Head of caudate nucleus (tissue), 42 donors: ENCODE results near the gene MRPL24.

Experiments
- DNase-seq, 42 donors: peaks; one replicate each; pipeline versions ENCODE4 v3.0.0 to v3.0.0-alpha.2; 2020 to 2021; ENCODE audit warnings: mixed read lengths in 7 of 42
- intact Hi-C: fragments of 100-400 bp; cut with DNase I; formaldehyde crosslinking; loops from one replicate; pipeline ENCODE4 v1.15.0; 2022

MRPL24 gene

DNA sequence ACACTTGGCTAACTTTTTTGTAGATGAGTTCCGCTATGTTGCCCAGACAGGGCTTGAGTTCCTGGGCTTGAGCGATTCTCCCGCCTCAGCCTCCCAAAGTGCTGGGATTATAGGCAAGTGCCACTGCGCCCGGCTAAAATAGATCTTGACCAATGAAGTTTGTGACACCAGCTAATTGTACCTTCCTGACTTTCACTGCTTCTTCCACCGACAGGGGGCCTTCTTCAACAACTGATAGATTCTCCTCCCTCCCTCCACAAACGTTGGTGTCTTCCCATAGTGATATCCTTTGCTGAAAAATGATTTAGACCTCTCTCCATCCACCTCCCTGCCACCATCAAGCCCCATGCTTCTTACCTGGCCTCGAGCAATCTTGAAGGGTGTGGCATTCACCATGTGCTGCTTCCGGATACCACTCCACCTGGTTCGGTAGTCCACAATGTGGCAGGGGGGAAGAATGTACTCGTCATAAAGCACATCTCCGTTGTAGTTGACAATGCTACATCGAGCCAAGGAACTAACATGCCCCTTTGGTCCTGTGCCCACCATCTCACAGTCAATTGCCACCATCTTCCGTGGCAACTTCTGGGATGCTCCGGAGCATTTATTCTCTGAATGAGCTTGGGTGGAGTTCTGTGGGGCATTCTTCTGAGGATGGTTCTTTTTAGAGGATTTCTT is 14.2 kb downstream of the MRPL24 start:
- DNase-seq: peak in 24 of 42 donors; percentile 28 to 72 (median 49)
- intact Hi-C loops: loop anchor here (5.0 kb wide), 1 partner anchor 39 kb away; no protein-coding TSS in a partner anchor

DNA sequence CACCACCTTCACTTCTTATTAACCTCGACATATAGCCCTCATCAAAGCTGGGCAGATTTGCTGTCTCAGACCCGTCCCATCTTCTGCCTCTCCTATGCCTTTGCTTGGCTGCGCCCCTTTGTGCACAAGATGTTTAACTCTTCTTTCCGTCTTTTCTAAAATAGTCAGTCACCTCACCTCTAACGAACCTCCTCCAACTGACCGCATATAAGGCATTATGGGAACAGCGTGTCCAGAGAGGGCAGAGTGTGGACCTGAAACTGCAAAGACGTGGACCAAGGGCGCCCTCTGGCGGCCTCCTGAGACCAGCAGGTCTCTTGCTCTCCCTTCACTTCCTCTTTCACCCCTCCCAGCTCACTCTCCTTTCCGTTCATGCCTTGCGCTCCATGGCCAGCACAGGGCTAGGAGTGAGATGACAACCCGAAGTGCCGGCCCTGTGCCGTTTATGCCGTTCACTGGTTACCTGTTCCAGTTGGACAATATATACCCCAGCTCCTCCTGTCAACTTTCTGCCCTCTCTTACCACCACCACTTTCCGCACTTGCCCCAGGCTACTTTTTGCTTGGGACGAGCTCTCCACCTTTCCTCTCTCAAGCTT is 15.1 kb downstream of the MRPL24 start:
- DNase-seq: peak; percentile 66 to 95 (median 88)
- intact Hi-C loops: loop anchor here (5.0 kb wide), 1 partner anchor 38 kb away; no protein-coding TSS in a partner anchor

DNA sequence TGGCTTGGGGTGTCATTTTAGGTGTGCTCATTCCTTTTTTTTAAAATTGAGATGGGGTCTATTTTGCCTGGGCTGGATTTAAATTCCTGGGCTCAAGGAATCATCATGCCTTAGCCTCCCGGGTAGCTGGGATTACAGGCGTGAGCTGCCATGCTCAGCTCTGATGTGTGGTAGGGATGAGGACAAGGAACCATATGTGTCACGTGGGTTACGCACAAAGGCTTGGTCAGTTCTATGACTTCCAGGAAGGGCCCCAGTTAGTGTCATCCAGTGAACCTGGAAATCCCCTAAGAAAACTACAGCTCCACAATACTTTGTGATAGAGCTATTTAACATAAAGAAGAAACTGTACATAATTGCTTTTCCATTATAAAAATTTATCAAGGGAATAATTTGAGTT is 19.4 kb downstream of the MRPL24 start:
- DNase-seq: no peak
- intact Hi-C loops: no loop called here

DNA sequence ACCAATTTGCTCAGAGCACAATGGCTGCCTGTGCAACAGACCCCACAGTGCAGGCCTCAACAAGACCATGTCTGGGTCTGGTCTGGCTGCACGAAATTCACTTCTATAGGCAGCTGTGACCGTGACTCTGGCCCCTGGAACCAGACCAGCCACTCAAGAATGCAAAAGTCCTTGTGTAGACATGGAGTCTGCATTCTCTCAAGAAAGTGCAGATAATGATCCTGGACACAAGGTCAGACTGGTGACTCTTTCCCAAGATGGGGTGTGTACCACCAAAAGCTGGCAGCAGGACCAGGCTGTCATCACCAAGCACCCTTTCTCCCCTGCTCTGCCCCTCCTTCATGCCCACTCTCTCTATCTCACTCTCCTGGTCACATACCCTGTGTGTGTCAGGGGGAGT is 19.8 kb downstream of the MRPL24 start:
- DNase-seq: no peak

DNA sequence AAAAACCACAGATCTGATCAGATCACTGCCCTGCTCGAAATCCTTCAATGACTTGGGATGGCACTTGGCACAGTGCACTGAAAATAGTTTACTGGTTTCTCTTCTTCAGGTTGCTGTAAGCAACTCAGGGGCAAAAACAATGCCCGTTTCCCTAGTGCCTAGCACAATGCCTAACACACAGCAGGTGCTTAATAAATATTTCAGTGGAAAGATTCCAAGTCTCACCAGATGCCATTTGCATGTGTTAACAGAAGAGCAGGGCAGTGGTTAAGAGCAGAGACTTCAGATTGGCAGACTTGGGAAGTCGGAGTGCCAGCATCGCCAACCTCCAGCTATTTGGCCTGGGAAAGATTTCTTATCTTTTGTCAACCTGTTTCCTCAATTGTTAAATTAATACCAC is 23.5 kb downstream of the MRPL24 start:
- intact Hi-C loops: no loop called here
- no peak for DNase-seq

More for the DNA sequence above, 19.8 kb downstream of the MRPL24 start:
- intact Hi-C loops: no loop called here

DNA sequence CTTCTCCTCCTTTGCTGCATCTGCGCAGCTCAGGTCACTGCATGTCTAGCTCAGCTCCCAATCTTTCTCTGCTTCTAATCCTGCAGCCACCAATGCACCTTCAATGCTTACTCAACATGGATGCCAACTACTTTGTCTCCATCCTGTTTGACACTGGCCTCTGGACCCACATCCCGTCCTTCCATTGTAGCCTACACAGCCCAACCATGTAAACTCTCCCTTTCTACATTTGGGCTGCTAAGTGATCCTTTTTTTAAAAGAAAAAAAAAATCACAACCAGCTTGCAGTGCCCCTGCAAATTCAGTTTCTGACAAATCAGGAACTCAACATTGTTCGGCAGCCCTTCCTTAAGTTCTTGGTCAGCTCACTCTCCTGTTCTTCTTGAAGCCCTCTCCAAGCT is 26.1 kb downstream of the MRPL24 start:
- intact Hi-C loops: no loop called here
- no peak for DNase-seq

DNA sequence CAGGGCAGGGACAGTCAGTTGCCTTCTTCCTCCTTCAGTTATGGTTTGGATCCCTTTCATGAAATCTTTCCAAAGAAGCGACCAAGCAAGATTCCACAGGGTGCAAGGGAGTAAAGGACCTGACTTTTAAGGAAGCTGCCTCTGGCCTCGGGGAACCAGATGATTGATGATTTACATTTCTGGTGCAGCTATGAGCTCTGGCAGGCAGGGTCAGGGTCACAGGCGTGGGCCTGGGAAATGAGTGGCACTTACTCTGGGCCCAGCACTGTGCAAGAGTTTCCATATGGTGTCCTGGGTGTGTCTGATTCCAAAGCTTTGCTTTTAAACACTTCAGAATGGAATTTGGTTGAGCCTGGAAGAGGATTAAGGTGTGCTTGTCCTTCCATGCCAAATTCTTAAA is 28.3 kb downstream of the MRPL24 start:
- intact Hi-C loops: no loop called here
- no peak for DNase-seq

DNA sequence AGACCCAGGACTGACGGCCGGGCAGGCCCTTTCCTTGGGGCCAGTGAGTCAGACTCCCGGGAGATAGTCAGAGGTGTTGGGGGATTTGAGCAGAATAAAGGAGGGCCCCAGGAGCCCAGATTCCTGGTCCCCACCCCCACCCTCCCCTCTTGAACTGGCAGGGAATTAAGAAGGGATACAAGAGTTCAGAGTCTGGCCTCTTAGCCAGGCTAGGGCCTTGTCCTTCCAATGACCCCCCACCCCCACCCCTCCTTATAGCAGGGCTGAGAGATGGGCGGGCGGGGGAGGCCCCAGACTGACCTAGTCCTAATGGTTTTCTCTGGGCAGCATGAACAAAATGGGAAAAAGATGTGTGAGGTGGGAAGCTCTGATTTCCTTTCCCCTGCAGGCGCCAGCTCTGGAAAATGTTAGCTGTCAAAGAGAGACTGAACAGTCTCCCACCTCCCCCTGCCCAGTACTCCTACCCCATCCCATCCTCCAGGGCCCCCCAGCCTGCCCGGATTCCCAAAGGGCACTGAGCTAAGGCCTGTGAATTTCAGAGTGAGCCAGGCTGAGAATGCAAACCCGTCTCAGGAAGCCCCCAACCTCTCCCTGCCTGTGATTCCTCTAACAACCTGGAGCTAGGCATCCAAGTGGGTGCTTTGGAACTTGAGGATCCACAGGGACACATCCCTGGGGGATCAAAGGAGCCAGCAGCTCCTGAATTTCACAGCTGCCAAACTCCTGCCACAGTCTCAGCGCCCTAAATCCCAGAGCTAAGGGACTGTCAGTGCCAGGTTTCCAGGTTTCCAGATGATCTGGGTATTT is 29.7 kb downstream of the MRPL24 start:
- intact Hi-C loops: no loop called here
- DNase-seq: no peak

DNA sequence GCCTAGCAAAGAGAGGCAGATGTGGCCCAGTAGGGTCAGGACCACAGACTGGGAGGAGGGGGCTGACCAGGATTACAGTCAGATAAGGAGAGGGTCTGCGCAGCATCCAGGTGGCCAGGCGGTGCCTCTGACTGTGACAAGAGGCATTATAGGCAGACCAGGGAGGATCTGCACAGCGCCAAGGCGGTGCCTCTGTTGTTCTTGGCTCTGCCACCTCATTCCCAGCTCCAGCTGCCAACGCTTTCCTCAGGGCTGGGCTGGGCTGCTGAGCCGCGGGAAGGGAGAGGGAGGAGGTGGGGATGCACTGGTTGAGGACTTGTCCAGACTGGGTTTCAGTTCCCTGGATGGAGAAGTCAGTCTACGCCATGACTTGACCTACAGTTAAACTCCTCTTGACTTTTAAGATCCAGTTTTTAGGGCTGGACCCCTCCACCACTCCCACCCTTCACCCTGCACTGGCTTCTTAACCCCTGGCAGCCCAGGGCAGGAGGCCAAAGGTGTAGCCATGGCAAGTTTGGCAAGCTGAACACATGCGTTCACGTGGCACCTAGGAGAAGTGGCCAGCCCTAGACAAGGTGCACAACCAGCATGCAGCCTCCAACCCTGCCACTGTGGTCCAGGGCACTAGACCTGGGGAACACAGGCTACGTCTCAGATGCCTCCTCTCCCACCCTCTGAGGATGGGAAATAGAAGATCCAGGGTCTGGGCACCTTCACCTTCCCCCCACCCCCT is 31.0 kb downstream of the MRPL24 start:
- intact Hi-C loops: no loop called here
- DNase-seq: peak in 38 of 42 donors; percentile 21 to 82 (median 54)

DNA sequence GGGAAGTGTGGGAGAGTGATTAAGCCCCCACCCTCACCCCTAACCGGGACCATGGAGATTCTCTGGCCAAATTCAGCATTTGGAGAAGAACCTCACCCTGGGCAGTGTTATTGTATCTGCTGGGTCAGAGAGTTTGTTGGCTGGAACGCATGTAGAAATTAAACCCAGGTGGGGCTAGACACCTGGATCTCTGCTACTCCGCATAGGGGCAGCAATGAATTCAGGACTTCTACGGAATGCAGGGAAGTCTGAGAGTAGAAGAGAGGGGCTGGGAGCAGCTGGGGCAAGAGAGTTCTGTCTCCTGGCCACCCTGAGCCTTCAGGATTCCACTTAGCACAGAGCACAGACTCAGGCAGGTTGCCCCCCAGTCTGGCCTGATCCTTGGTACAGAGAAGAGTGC is 31.9 kb downstream of the MRPL24 start:
- no peak for DNase-seq
- intact Hi-C loops: no loop called here

DNA sequence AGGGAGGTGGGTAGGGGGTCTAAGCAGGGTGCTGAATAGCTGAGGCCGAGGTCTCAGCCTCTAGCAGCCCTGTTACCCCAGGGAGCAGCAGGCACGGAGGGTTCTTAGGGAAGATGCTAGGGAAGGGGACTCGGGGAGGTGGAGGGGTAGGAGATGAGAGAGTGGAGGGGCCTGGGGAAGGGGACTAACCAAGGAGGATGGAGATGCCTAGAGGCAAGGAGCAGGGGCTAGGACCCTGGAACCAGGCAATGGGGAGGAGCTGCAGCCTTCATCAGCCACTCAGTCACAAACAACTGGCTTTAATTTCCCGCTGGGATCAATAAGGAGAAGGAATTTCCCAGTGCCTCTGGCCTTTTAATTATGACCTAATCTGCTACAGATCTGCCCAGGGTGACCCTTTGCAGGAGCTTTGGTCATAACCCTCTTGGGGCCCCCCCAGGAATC is 32.6 kb downstream of the MRPL24 start:
- no peak for DNase-seq
- intact Hi-C loops: no loop called here

DNA sequence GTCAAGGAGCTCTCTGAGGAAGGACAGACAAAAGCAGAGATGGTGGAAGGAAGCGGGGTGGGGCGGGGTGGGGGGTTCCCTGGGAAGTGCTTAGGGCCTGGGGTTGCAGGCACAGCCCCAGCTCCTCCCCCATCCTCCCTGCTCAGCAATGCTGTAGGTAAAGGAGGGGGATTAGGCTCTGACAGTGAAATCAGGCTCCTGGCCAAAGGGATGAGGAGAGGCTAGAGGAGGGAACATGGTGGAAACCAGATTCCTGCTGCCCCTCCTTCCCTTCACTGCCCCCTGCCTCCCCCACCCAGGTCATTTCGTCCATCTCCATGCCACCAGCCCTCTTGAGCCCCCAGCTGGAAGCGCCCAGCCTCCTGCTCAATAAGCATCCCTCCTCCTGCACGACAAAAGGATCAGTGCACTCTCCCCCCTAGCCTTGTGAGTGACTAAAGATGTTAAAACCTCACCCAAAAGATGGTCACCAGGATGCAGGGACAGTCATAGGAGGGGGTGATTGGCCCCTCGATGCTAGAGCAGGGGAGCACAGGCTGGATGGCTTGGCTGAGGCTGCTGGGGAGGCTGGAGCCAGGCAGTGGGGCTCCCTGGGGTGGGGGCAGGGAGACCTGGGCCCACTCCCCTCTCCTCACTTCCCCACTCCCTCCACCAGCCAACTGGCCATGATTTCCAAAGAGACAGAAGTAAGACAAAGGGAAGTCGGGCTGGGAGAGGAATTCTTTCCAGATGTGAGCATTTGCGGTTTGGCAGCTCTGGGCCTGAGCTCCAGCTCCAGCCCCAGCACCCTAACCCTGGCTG is 33.3 kb downstream of the MRPL24 start:
- no peak for DNase-seq
- intact Hi-C loops: no loop called here

DNA sequence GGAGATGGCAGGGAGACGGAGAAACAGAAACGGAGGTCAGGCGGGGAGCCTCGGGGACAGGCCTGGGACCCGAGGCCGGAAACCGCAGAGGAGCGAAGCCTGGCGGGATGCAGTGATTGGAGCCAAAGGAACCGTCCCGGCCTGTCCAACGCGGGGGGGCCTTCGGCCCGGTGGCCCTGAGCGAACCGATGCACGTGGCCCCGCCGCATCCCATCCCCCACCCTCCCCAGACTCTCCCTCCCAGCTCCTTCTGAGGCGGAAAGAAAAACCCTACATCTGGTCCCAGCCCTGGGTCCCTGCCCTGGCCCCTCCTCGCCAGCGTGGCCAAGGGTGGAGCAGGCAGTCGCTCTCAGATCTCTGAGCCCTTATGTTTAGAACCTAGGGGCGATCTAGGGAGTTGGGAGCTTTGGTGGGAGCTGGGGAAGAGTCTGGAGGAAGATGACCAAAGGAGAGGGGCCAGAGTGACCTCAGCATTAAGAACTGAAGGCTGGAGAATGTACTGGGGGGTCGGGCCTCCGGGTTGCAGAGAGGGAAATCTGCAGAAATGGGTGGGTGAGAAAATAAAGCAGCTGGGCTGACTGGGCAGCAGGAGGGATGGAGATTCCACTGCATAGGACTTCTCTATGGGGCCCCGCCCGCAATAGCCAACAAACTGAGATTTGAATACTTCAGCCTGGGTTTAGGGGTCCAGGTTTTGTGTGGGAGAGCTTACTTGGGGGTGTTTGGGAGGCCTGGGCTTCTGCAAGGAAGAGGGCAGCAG is 34.1 kb downstream of the MRPL24 start:
- intact Hi-C loops: no loop called here
- peak in 38 of 42 donors; percentile 13 to 74 (median 46) for DNase-seq

DNA sequence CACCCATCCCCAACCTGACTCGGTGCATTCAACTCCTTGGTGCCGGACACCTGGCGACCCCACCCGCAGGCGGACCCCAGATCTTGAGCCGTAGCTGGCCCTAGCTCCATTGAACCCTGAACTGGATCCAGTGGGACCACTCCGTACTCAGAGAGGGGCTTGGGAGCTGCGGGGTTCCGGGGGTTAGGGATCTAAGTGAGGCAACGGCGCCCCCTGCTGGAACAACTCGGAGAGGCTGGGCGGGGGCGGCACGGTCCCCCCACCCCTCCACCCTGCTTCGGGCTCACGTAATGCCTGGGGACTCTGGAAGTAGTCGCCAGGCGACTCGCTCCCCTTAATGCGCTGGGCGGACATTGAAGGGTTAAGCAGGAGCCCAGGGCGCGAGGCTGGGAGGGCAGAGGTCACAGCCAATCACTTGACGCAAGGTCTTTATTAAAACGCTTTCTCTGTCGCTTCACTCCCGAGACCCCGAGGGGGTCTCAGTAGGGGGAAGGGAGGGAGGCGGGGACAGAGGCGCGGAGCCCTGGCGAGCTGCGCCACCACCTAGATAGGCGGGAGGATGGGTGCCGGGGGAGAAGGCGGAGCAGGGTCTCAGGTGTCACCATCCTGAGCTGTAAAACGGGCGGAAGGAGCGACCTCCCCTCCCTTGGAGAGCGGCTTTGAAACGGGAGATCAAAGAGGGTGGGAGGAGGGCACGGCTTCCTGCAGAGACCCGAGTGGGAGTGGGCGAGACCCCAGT is 34.8 kb downstream of the MRPL24 start:
- intact Hi-C loops: no loop called here
- peak in 41 of 42 donors; percentile 45 to 87 (median 70) for DNase-seq

DNA sequence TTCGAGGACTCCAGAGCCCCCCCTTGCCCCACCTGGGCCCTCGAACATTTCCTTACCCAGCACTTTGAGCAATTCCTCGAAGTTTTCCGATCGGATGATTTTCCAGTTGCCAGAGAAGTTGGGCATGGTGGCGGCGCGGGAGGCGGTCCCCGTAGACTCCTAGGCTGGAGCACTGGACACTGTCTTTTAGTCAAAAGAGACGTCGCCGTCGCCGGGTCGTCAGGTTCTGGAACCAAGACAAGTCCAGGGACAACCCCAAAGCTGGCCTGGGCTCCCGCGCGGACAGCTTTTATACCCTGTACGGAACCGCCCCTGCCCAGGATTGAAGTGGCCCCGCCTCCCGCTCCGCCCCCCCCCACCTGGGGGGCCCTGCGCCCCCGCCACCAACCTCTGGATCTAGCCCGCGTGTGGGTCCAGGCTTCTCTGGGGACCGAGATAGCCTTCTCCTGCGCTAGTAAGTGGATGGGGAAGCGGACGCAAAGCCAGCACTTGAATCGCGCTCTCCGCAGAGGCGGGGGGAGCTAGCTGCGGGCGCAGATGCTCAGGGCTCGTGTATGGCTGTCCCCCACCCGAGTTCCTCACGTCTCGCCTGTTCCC is 35.5 kb downstream of the MRPL24 start, which contains the start of gene CRABP2:
TSS of gene CRABP2 (minus strand) at position 263 of the 597 bp plus-strand sequence. CDS start at position 126, 137 bp downstream.
- DNase-seq: peak in 11 of 42 donors; percentile 4 to 47 (median 24)
- intact Hi-C loops: no loop called here

DNA sequence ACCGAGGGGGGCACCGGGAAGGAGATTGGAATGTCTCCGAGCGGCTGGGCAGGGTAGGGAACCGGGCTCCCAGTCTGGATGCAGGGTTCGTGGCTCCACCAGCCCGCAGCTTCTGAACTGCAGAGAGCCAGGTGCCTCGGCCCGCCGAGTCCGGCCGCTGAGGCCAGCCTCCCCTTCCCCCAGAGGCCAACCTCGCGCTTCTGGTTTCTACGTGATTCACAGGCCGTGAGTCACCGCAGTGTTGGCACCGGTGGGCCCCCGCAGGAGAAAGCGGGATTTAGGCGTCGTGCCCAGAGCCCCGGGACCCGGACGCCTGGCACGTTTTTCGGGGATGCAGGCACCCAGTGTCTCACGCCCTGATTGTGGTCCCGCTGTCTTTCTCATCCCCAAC is 36.0 kb downstream of the MRPL24 start:
- intact Hi-C loops: no loop called here
- peak in 33 of 42 donors; percentile 15 to 62 (median 34) for DNase-seq
